ENCODE results near the gene HDAC9.

The HDAC9 gene

DNA sequence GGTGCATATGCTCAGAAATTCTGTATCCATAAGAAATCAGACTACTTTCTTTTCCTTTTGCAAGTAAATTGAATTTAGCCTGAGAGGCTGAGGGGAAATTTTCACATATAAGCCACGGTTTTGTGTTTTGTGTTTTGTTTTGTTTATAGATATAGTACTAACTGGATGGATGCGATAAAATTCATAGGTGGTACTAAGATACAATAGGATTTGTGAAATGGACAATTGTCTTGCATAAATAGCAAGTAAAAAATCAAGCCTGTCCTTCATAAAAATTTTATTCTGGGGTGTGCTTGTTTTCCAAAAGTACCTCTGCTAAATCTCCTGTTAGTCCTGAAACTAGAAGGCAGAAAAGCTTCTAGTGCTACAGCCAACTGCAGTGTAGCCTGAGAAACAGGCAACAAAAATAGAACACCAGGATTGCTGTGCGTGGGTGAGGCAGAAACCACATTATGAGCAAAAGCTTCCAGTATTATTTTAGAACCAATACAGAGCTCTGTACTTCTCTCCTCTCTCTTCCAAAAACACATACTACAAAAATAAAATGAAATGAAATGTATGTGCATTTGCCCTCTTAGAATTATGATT is 634 bp upstream of the HDAC9 start:
- peak; percentile 75 for DNase-seq (ENCODE audit: low read depth)

GRCh38 chr7:18496341-18496700 is 772 bp downstream of the HDAC9 start:
- no peak for DNase-seq (ENCODE audit: low read depth)

GRCh38 chr7:18497082-18497481 is 1.5 kb downstream of the HDAC9 start:
- DNase-seq (ENCODE audit: low read depth) = no peak

DNA sequence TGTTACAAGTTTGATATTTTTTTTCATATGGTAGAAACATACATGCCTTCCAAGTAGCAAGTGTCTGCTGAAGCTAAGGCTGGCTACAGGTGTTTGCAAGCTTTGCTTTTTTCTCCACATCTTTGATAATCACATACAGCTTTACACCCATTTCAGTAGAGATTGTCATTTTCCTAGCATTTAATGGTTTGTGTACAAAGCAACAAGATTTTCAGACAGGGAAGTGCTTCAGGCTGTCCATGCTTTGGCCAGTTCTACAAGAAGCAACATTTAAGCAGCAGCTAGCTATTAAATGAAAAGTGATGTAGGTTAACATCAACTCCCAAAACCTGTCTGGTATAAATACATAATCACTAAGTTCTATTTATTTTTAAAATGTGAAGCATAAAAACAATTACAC is 2.3 kb downstream of the HDAC9 start:
- DNase-seq (ENCODE audit: low read depth) = no peak

DNA sequence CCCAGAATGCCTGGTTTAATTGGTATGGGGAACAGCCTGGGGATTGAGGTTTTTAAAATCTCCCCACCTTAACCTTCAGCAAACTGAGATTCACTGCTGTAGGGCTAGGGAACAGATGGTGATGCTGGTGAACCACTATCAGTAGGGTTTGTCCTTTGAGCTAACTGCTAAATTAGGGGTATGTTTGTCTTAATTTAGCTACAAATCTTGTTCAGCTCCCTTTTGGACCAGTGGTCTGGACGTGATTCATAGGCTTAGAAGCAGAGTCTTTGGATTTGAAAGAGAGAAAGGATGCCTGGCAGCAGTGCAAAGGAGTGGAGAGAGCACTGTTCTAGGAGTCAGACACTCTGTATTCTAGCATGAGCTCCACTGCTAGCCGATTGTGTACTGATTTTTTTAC is 2.8 kb downstream of the HDAC9 start:
- no peak for DNase-seq (ENCODE audit: low read depth)

DNA sequence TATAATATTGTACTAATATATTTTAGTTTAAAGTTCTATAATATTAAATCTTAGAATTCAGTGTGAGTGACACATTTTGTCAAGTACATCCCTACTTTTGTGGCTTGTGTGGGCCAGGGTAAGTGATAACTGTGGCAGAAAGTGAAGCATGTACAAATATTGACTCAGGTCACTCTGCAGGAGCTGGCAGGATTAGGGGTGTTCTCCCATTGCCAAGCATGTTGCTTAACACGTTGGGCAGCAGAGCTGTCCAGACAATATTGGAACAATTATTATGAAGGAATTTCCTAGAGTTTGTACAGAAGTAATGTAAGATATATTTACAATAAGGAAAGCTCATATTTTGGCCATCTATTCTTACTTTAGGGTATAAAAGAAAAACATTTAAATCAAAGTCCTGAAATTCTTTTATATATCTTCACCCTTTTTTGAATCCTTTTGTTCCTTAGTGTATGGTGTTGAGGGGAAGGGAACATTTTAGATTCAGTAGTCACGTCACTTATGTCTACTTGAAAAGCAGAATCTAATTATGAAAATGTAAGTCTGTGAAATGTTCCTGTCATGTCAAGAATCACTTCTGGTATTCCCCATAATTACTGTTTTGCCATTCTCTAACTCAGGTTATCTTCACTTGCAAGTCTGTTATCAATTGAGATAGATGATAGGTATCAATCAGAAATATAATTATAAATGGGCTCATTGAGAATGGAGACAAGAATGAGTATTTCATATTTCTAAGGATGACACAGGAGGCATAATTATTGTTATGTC is 4.0 kb downstream of the HDAC9 start:
- DNase-seq (ENCODE audit: low read depth) = no peak

DNA sequence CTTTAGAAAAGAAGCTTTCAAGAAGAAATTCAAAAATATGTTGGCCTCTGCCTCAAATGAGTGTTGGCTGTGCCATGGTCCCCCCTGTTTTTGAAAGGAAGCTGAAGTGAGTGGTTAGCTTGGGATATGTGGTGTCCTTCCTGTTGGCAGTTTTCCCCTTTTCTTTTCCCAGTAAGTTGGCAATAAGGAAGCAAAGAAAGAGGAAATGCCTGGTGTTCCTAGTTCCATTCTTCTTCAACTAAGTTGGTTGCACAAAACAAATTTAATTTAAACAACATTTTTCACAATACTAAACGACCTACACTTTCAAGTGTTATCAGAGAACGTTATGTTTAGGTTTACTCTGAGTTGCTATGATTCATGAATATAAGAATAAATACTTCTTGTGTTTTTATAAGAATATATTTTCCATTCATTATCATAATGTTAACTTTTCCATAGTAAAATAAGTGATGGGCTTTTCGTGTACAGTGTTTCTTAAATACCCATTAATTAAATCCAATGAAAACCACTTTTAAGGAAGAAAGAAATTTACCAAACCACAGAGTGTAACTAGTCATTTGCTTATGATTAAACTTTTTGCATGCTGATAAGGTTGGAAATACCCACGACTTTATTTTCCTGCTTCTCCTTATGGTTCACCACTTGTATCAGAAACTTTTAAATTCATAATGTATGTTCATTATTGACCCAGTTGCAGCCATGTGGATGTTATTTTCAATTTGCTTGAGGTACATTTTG is 7.7 kb downstream of the HDAC9 start:
- no peak for DNase-seq (ENCODE audit: low read depth)

DNA sequence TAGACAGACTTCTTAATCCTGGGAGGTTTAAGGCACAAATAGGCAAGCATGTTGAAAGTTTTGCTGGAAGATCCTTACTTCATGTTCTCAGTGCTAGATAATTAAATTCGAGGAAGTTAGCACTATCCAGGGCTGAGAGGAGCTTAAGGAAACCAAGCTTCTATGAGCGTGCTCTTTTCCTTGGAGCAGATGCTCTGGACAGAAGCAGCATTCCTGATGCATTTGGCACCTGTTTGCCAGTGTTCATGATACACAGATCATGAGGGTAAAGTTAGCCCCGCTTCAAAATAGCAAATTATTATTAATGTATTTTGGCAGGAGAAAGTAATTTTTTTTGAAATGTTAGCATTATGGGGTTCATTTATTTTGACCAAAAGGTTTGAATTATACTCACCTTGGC is 9.4 kb downstream of the HDAC9 start:
- no peak for DNase-seq (ENCODE audit: low read depth)

GRCh38 chr7:18505870-18506460 is 10.4 kb downstream of the HDAC9 start:
- DNase-seq (ENCODE audit: low read depth) = no peak

GRCh38 chr7:18508443-18509427 is 13.2 kb downstream of the HDAC9 start:
- DNase-seq (ENCODE audit: low read depth) = peak; percentile 91

- DNase-seq (ENCODE audit: low read depth) = no peak
Measured at GRCh38 chr7:18509481-18509880, 13.9 kb downstream of the HDAC9 start.

DNA sequence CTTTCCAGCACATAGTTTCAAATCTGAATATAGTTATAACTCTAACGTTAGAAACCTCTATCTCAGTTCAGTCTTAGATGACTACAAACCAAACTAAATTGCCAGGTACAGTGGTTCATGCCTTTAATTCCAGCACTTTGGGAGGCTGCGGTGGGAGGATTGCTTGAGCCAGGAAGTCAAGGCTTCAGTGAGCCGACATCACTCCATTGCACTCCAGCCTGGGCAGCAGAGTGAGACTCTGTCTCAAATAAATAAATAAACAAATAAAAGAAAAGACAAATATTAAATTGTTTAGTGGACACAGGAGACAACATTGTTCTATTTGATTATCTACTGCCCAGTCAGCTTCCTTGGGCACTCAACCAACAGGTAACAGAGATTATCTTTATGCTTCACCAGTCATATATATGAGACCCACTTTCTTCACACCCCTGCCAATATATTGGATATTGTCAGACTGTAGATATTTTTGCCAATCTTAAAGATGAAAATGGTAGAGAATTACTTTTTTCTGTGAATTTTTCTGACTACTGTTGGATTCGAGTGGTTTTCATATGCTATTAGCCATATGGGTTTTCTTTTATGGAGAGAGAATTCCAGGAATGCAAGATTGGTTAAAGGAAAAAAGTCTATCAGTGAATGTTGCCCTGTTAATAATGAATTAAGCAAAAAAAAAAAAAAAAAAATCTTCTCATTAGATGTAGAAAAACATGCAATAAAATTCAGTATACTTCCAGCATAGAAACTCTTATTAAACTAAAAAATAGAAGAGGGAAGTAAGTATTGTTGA is 16.0 kb downstream of the HDAC9 start:
- DNase-seq (ENCODE audit: low read depth) = no peak

DNA sequence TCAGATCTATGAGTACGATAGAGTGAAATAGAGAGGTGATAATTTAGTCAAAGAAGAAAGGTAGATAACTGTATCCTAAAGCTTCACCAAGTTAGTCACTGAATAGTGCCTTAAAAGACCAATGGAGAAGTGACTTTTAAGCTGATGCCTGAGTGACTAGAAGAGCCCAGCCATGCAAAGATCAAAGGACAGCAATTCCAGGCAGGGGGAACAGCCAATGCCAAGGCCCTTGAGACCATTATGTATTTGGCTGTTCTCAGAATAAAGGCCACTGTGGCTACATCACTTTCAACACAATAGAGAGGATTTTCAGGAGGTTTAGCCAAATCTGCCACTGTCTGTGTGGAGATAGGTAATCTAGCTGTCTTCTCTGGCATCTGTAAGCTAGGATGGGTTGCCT is 17.8 kb downstream of the HDAC9 start:
- DNase-seq (ENCODE audit: low read depth) = no peak

DNA sequence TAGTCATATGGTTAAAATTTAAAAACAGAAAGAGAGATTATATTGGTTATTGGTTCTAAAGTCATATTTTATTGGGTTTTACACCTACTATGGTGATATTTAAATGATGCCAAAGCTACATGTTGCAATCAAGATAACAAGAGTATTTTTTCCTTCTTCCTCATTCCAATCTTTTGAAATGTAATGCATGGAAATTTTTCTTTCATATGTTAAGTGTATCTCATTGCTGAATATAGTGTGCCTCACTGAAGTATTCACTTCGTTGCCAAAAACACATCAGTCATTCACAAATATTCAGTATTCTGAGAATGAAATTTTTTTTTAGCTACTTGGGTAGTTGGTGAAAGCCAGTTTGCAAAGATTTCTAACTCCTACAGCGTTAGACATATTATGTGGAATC is 19.5 kb downstream of the HDAC9 start:
- no peak for DNase-seq (ENCODE audit: low read depth)

GRCh38 chr7:18517646-18518045 is 22.1 kb downstream of the HDAC9 start:
- no peak for DNase-seq (ENCODE audit: low read depth)

DNA sequence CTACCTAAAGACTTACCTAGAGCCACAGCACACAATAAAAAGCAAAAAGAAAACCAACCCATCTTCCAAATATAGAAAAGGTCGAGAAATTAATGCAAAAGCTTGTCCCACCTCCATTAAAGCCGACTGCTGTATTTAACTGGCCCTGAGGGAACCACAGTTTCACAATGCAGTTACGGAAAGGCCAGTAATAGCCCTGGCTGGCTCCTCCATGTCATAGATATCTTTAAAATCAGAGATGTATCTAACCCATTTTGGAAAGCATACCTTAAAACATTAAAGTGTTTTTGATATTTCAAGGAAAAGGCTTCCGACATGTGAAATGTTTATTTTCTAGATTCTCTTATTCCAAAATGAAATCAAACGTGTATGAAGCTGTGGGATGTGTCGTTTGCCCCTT is 23.0 kb downstream of the HDAC9 start:
- no peak for DNase-seq (ENCODE audit: low read depth)

DNA sequence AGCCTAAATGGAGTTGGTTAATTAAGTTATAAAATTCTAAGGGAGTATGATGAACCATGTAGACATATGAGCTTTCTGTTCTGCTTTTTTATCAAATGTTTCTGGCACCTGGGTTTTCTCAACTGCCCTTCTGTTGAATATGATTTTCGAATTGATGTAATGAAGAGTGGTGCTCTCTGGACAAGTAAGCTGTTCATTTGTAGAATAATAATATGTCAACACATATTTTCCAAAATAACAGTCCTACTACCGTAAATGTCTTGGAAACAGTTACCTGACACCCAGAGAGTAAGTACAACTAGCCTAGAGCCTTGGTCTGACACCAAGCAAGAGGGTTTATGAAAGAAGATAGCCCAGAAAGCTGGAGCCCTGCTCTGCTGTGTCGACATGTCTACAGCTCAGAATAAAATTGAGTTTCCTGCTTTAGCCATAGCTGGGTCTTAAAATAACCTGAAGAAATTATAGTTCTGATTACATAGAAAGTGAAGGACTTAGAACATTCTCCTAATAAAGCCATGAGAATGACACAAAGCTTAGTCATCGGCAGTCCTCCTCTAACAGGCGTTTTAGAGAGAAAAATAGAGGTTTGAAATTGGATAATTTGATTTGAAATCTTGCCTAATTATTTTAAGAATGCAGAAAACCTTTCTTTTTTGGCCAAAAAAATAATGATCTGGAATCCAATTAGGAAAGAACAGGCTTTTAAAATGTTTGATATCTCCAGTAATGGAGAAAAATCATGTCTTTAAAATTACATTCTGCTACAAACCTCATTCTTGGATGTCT is 25.1 kb downstream of the HDAC9 start:
- peak; percentile 51 for DNase-seq (ENCODE audit: low read depth)

DNA sequence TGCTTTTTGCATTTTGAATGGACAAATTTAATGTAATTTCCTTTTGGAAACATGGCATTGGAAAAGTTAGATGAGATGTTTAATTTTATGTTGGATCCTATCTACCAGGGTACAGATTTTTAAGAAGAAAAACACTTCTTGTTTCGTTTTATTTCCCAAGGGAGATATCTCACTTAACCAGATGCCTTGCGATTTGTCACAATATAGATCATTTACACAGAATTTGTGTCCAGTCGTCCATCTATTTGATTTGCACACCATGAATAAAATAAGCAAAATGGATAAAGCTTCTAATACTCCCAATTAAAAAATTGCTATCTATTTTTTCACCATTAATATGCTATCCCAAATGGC is 25.7 kb downstream of the HDAC9 start:
- DNase-seq (ENCODE audit: low read depth) = no peak

GRCh38 chr7:18521945-18522566 is 26.5 kb downstream of the HDAC9 start:
- DNase-seq (ENCODE audit: low read depth) = no peak

DNA sequence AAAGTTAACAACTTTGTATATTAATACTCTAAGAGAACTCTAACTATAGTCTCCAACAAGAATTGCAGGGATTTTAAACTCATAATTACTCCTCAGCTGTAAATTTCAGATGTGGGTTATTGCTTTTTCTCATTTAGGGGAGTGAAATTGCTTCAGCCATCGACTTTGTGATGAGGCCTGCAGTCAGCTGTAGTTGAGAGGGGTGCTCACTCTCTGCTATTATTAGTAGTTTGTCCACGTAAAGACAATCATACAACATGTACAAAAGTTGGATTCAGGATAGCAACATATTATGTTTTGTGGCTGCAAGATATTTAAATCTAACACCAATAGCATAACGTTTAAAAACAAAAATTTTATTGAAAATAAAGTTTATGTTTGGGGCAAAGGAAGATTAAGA is 28.7 kb downstream of the HDAC9 start:
- DNase-seq (ENCODE audit: low read depth) = no peak

Data from stromal cell of bone marrow (primary cell).